ENCODE results near the gene CMTM8.

DNA sequence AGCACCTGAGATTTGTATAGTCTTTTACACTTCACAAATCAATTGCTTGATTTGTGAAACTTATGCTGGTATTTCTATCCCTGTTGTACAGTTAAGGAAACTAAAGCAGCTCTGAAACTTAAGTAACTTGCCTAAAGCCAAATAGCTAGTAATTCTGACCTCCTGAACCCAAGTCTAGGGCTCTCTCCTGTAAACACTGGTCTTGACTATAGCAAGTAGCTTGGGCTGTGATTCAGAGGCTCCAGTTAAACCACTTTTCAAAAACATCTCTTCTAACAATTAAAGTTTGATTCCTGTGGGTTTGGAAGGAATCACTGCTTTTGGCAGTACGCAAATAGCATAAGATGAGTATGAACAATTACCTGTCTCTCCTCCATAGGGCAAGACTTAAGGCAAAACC lies 18.5 kb upstream of the CMTM8 start:
- no peak for TF ChIP-seq ZFP3 (CRISPR knock-in tag; IDR thresholded peaks at IDR 0.05)
- no peak for TF ChIP-seq ESRRG (CRISPR knock-in tag; IDR thresholded peaks at IDR 0.05)
- TF ChIP-seq ZFP30 (CRISPR knock-in tag; IDR thresholded peaks at IDR 0.05), result no peak
- TF ChIP-seq OSR1 (CRISPR knock-in tag; IDR thresholded peaks at IDR 0.05), result no peak
- TF ChIP-seq TCF4 (CRISPR knock-in tag; IDR thresholded peaks at IDR 0.05; ENCODE audit: borderline replicate concordance), result no peak

Measured in SK-N-SH treated with all-trans-retinoic acid at 6 μM for 48 hours (cell line).